K562 (cell line): ENCODE results near the gene CHCHD6. TPM values are rescaled to one million over a fixed set of nuclear protein-coding genes. Genes with fewer than 3 reads are reported as not detected.

ENCODE experiments used
- ATAC-seq: fragments of 200-7000 bp; cut with Tn5 transposase; 3 replicates; pipeline ENCODE4 v1.9.1; 2020; ENCODE audit warnings: moderate library complexity
- BruUV-seq: library from RNA; stranded (reverse); fragments of 400-500 nt; replicated peaks from 2 replicates; lab custom pipeline; 2021; lab: Mats Ljungman, UMichigan
- CTCF ChIA-PET: fragments of 300-600 bp; formaldehyde crosslinking; extraction: SDS; loops from one replicate; lab custom pipeline; 2021; ENCODE audit warnings: low intra/inter-chr PET ratio; lab: Yijun Ruan, JAX
- POLR2A ChIA-PET: fragments of 300-600, 350-650 bp; sonication (Branson Sonifier 250); formaldehyde crosslinking; extraction: SDS; loops from one replicate; lab custom pipeline; 2021; ENCODE audit warnings: antibody characterized with exemption, inconsistent platforms; lab: Yijun Ruan, JAX
- DNase-seq, 4 experiments: peaks; one replicate each; pipeline versions ENCODE4 v3.0.0 to v3.0.0-alpha.2; 2011 to 2018; ENCODE audit warnings: low spot score in 3 of 4, mixed read lengths in 3 of 4; ENCODE audit errors: extremely low read depth in 1 of 4
- FAIRE-seq: peaks from 2 replicates; lab custom pipeline; 2011; peaks lifted over from hg19 to GRCh38; lab: Jason Lieb, UNC
- H2AFZ ChIP-seq: 2 replicates; pipeline ENCODE4 v1.6.0; 2011; ENCODE audit warnings: low read depth, low read length, control low read depth, inconsistent platforms
- H3K27ac ChIP-seq: fragments of 200-600 bp; 3 replicates; pipeline ENCODE4 v1.8.0; 2011; ENCODE audit warnings: low read depth, mild to moderate bottlenecking, control low read depth, inconsistent platforms, low read length, moderate library complexity, mixed read lengths; ENCODE audit errors: extremely low read depth
- H3K27me3 ChIP-seq, 2 experiments: fragments of 300-600 bp in 1 of 2; 2 replicates in 1 of 2; 3 replicates in 1 of 2; pipeline versions ENCODE4 v1.6.0 to v1.8.0; 2011; ENCODE audit warnings: inconsistent platforms in 2 of 2, low read length in 2 of 2, mild to moderate bottlenecking in 1 of 2, mixed read lengths in 1 of 2, moderate library complexity in 1 of 2; ENCODE audit not compliant: control insufficient read depth in 2 of 2, insufficient read depth in 2 of 2
- H3K36me3 ChIP-seq: fragments of 300-600 bp; 3 replicates; pipeline ENCODE4 v1.8.0; 2011; ENCODE audit warnings: mild to moderate bottlenecking, low read length, inconsistent platforms; ENCODE audit not compliant: control insufficient read depth, insufficient read depth
- H3K4me1 ChIP-seq, 2 experiments: fragments of 200-600 bp in 1 of 2; replicated peaks in 1 of 2; 2 replicates in 1 of 2; 3 replicates in 1 of 2; pipeline versions ENCODE4 v1.5.1 to v1.8.0; 2011; ENCODE audit warnings: inconsistent platforms in 2 of 2, low read length in 2 of 2, mild to moderate bottlenecking in 1 of 2, mixed read lengths in 1 of 2, moderate library complexity in 1 of 2; ENCODE audit not compliant: control insufficient read depth in 2 of 2, insufficient read depth in 2 of 2
- H3K4me2 ChIP-seq: 2 replicates; pipeline ENCODE4 v1.6.1; 2011; ENCODE audit warnings: low read length, control low read depth, inconsistent platforms, mixed read lengths; ENCODE audit not compliant: insufficient read depth
- H3K4me3 ChIP-seq: fragments of 200-600 bp; sonication (generic), shearing (Covaris generic); 2 replicates; pipeline ENCODE4 v1.5.1; 2016; ENCODE audit warnings: control low read depth, inconsistent platforms
- H3K79me2 ChIP-seq: fragments of 200-600 bp; 3 replicates; pipeline ENCODE4 v1.8.0; 2011; ENCODE audit warnings: low read length, inconsistent platforms; ENCODE audit not compliant: control insufficient read depth, insufficient read depth
- H3K9ac ChIP-seq, 2 experiments: 2 replicates each; pipeline versions ENCODE4 v1.6.0 to v1.6.1; 2011; ENCODE audit warnings: low read depth in 2 of 2, low read length in 2 of 2, control low read depth in 1 of 2, inconsistent platforms in 1 of 2, mild to moderate bottlenecking in 1 of 2, mixed read lengths in 1 of 2; ENCODE audit not compliant: insufficient read depth in 1 of 2
- H3K9me1 ChIP-seq: one replicate; pipeline ENCODE4 v1.6.0; 2011; ENCODE audit warnings: inconsistent platforms, mild to moderate bottlenecking, low read length, moderate library complexity; ENCODE audit not compliant: control insufficient read depth, insufficient read depth
- H3K9me3 ChIP-seq: replicated peaks from 2 replicates; pipeline ENCODE4 v1.5.1; 2011; ENCODE audit warnings: low read depth, low read length, inconsistent platforms; ENCODE audit not compliant: control insufficient read depth, insufficient read depth
- H4K20me1 ChIP-seq: replicated peaks from 2 replicates; pipeline ENCODE4 v1.6.1; 2011; ENCODE audit warnings: low read length, inconsistent platforms, mixed read lengths; ENCODE audit not compliant: control insufficient read depth, insufficient read depth
- ADNP ChIP-seq: fragments of 200-800 bp; sonication (Bioruptor generic); IDR thresholded peaks from 2 replicates; pipeline ENCODE4 v1.6.1; 2016; ENCODE audit warnings: missing genetic modification characterization, missing compliant biosample characterization
- ESRRB ChIP-seq: fragments of 250-450 bp; sonication (Bioruptor Pico); IDR thresholded peaks from 2 replicates; pipeline ENCODE4 v1.5.0; 2020; ENCODE audit warnings: mild to moderate bottlenecking, moderate library complexity, borderline replicate concordance
- SMARCA4 ChIP-seq: fragments of 450-650 bp; IDR thresholded peaks from 2 replicates; pipeline ENCODE4 v1.6.1; 2016
- ZC3H11A ChIP-seq: IDR thresholded peaks from 2 replicates; pipeline ENCODE4 v1.6.1; 2012; ENCODE audit warnings: low read depth, low read length, improper control_type of control experiment
- WGBS: fragments of 100-300 bp; shearing (Covaris generic); methylation state at CpG from one replicate; pipeline ENCODE4 v1.1.6; 2016; ENCODE audit warnings: low coverage, mixed read lengths; ENCODE audit not compliant: insufficient coverage; ENCODE audit errors: missing lambda C conversion rate; 5-methylcytosine and 5-hydroxymethylcytosine counted together
- in situ Hi-C: fragments of 300-500 bp; cut with MboI; formaldehyde crosslinking; loops from 4 replicates; pipeline ENCODE4 v1.15.0; 2018; ENCODE audit warnings: inconsistent platforms, mixed read lengths
- intact Hi-C: fragments of 100-400 bp; cut with micrococcal nuclease; formaldehyde crosslinking; loops from 2 replicates; pipeline ENCODE4 v1.14.2; 2022
- polyA plus RNA-seq, 8 experiments: library from polyadenylated mRNA; depleted of rRNA in 4 of 8; stranded (reverse) in 5 of 8; unstranded in 3 of 8; fragments of >200 nt; fragmentation: Nextera tagmentation in 2 of 8; fragmentation: Illumina TruSeq in 1 of 8; extraction: Ambion mirVana in 2 of 8; extraction: Trizol in 1 of 8; gene quantifications; 2 replicates each; pipeline versions ENCODE4 v1.2.1 to v1.2.3, GENCODE V29; 2011 to 2014; ENCODE audit warnings: inconsistent platforms in 1 of 8, missing spikeins in 1 of 8
- total RNA-seq, 7 experiments: library from RNA; depleted of rRNA in 6 of 7; stranded (reverse); fragments of >200 nt in 6 of 7; fragmentation: Illumina TruSeq in 2 of 7; extraction: Trizol in 2 of 7; gene quantifications; 2 replicates each; pipeline versions ENCODE4 v1.2.1 to v1.2.3, GENCODE V29; 2011 to 2021; ENCODE audit warnings: low replicate concordance in 1 of 7
- TF ChIP-seq, protein P1 (sequence below): fragments of 250-450 bp; sonication (Bioruptor Pico); IDR thresholded peaks from 2 replicates; pipeline ENCODE4 v1.9.0; 2021; ENCODE audit warnings: mild to moderate bottlenecking
- TF ChIP-seq, protein P2 (sequence below): fragments of 250-450 bp; sonication (Bioruptor Pico); IDR thresholded peaks from 2 replicates; pipeline ENCODE4 v1.8.0; 2022; ENCODE audit warnings: inconsistent platforms, mild to moderate bottlenecking, moderate library complexity, borderline replicate concordance

Gene CHCHD6
- total and polyA plus RNA-seq, 9 of the 15 experiments (the other 6 are each of a cell fraction or from before 2014, with no cell fraction given) = 4.6 to 18.6 (median 10.9) TPM

GRCh38 chr3:126706631-126707030, 2.6 kb downstream of the CHCHD6 start:
- 60% methylated on average over 3 of the region's 3 CpGs for WGBS
- Histone ChIP-seq H3K9ac (no peak overlapping the region), H3K9me1 (no peaks in the 10 kb centered on the region), H3K27ac (no peak overlapping the region), H3K4me2 (no peak overlapping the region), H3K4me3 (no peak overlapping the region), H3K27me3 (no peaks in the 10 kb centered on the region), H3K4me1 (peaks cover 5 to 16% of the 10 kb centered on the region in 2 experiments; a peak in 4 of 5 replicates), H4K20me1 (no peaks in the 10 kb centered on the region; the same call in 1 of the 2 replicates), H2AFZ (no peak overlapping the region), H3K9me3 (no peaks in the 10 kb centered on the region), H3K79me2 (peaks cover 17% of the 10 kb centered on the region), H3K36me3 (no peaks in the 10 kb centered on the region)
- FAIRE-seq (no peak), ATAC-seq (no peak), DNase-seq (no peak)
- in situ Hi-C loops (no loop called here), intact Hi-C loops (no loop called here)
- POLR2A ChIA-PET = interaction anchor here (0.7 kb wide), 1 partner anchor 11 kb away, joined by 3 read pairs; no protein-coding TSS in a partner anchor
- CTCF ChIA-PET = no interaction called here
- TF ChIP-seq ZC3H11A = no peak
- no peak for TF ChIP-seq SMARCA4
- TF ChIP-seq, protein P1, sequence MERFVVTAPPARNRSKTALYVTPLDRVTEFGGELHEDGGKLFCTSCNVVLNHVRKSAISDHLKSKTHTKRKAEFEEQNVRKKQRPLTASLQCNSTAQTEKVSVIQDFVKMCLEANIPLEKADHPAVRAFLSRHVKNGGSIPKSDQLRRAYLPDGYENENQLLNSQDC = no peak
- no peak for TF ChIP-seq ESRRB
- TF ChIP-seq, protein P2, sequence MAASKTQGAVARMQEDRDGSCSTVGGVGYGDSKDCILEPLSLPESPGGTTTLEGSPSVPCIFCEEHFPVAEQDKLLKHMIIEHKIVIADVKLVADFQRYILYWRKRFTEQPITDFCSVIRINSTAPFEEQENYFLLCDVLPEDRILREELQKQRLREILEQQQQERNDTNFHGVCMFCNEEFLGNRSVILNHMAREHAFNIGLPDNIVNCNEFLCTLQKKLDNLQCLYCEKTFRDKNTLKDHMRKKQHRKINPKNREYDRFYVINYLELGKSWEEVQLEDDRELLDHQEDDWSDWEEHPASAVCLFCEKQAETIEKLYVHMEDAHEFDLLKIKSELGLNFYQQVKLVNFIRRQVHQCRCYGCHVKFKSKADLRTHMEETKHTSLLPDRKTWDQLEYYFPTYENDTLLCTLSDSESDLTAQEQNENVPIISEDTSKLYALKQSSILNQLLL (CRISPR knock-in tag) = no peak
- no peak for TF ChIP-seq ADNP (tag)
- BruUV-seq = no TSS peak
